Hypothalamus (tissue), 51 donors: ENCODE data around the gene NIPA2.
"Not testable (repeated sequence)": the region's sequence is repeated elsewhere in the genome, so short reads cannot be mapped to it uniquely, and the experiment has no call there.

ENCODE experiments used
- DNase-seq, 51 donors: peaks; one replicate each; lab custom pipeline; 2025; lab: John Stamatoyannopoulos, UW

NIPA2 gene

DNA sequence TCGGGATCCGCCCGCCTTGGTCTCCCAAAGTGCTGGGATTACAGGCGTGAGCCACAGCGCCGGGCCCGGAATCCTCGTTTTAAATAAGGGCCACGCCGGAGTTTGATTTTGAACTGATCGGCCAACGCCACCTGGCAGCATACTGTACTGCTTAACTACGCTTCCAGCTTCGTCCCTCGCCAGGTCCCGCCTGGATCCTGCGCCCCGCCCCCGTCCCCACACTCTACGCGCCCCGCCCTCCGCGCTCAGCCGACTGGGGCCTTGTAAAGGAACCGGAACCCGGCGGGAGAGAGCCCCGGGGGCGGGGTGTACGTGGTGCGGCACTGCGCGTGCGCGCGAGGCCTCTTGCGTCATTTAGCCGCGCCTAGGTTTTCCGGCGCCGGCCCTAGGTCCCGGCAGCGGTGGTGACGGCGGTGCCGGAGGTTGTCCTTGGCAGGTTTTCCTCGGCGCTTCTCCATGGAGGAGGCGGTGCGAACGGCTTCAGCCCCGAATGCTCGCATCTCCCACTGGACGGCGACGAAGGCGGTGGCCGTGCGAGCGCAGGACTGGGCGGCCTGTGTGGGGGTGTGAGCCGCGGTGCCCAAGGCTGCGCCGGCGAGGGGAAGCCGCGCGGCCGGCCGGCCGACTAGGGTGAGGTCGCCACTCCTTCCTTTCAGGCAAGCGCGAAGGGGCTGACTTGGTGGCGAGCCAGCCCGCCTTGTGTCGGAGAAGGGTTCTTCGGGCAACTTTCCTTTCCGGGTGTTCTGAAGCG, at the start of gene NIPA2:
Gene NIPA2, plus strand, starts transcription at position 375 of the 751 bp plus-strand sequence. CDS start 13,066 bp downstream, outside the sequence.
- peak; percentile 64 to 98 (median 95) for DNase-seq

- DNase-seq: no peak
These were observed 44.4 kb upstream of the NIPA2 start for GRCh38 chr15:22794063-22794462.

DNA sequence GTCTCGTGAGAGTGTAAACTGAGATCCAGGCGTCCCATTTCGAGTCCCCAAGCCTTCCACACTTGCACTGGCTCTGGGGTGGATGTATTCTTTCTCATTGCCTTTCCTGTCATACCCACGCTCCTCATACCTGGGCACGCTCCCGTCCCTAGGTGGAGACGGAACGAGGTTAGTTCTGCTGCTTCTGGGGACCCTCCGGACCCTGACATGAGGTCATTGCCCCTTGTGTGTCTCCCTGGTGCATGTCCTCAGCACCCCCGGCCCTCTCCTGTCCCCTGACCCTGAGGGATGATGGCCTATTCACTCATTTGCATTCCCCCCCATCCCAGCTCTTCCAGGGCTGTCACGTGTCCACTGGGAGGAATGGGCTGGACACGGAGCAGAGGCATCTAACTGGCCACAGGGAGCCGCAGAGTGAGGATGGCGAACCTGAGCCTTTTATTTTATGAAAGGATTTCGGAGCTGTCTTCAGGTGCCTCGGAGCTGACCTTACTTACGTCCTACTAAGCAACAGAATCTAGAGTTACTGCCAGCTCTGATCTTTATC, 43.8 kb upstream of the NIPA2 start:
- DNase-seq: no peak

DNA sequence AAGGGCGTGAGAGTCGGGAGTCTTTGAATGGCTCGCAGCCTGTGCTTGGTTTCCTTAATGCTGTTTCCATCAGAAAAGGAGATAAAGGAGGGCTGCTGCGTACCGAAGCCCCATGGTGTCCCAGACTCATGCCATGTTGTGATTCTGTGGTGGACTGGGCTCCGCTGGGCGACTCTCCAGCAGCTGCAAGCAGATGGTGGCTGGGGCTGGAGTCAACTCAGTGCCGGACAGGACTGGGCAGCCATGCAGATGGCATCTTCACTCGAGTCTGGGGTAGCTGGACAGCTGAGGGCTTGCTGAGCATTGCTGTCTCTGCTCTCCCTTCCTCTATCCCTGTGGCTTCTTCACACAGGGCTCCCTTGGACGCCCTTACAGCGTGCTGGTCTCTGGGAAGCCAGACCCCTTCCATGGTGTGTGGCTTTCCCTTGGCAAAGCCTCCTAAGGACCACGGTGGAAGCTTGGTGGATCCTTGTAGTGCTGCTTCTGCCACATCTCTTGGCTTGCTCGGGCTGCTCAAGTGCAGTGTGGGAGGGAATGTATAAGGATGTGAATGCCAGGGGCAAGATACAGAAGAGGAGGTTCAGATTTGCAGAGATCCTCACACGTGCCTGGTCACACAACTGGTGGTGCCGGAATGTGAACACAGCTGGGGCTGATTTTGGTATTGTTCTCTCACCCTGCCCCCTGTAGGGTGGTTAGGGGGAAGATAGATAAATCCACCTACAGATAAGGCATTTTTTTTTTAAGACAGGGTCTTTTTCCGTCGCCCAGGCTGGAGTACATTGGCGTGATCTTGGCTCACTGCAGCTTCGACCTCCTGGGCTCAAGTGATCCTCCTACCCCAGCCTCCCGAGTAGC, 43.0 kb upstream of the NIPA2 start:
- no peak for DNase-seq

DNA sequence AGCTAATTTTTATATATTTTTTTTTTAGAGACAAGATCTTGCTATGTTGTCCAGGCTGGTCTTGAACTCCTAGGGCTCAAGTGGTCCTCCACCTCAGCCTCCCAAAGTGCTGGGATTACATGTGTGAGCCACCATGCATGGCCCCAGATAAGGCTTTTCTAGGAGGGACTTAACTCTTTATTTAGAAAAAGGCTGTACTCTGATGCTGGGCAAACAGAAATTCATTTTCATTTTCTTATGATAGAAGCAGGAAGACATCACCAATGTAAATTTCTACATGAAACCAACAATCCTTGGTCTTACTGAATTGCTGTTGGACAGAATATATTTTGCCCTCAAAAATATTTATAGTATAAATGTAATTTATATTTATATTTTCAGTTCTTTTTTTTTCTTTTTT, 42.4 kb upstream of the NIPA2 start:
- no peak for DNase-seq

- no peak for DNase-seq
These were observed 38.6 kb upstream of the NIPA2 start for GRCh38 chr15:22799902-22800301.

DNA sequence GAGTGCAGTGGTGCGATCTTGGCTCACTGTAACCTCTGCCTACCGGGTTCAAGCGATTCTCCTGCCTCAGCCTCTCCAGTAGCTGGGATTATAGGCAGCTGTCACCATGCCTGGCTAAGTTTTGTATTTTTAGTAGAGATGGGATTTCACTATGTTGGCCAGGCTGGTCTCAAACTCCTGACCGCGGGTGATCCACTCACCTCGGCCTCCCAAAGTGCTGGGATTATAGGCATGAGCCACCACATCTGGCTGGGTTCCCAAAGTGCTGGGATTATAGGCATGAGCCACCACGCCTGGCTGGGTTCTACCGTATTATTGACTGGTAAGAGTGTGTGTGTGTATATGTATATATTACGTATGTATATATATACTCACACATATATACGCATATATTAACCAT, 35.5 kb upstream of the NIPA2 start:
- DNase-seq: not testable (repeated sequence)

GRCh38 chr15:22806156-22806555, 32.3 kb upstream of the NIPA2 start:
- peak in 18 of 51 donors; percentile 6 to 69 (median 30) for DNase-seq

- DNase-seq: peak in 11 of 51 donors; percentile 8 to 67 (median 21)
These were observed 31.8 kb upstream of the NIPA2 start for GRCh38 chr15:22806664-22807063.

DNA sequence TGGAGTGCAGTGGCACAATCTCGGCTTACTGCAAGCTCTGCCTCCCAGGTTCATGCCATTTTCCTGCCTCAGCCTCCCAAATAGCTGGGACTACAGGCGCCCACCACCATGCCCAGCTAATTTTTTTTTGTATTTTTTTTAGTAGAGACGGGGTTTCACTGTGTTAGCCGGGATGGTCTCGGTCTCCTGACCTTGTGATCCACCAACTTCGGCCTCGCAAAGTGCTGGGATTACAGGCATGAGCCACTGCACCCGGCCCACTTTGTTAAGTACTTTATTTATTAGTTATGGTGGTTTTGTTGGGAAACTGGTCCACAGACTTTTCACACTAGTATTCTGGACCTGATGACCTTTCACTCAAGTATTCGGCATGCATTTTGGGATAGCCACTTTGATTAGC, 30.6 kb upstream of the NIPA2 start:
- not testable (repeated sequence) for DNase-seq

DNA sequence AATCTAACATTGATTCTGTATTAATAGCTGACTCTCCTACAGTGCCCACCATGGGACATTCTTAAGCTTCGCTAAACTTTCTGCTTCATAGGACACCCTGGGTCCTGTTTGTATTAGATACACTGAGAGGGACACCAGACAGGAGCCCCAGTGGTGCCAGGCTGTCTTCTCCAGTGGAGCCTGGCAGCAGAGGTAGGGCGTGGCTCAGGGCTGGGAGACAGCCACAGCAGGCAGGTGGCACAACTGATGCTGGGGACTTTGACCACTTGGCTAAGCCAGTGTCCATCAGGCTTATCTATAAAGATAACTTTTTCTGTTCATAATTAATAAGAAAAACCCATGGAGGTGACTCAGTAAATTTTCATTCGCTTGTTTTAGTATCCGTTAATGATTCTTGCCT, 30.2 kb upstream of the NIPA2 start:
- no peak for DNase-seq

- DNase-seq: no peak
These were observed 29.6 kb upstream of the NIPA2 start for GRCh38 chr15:22808761-22809280.

DNA sequence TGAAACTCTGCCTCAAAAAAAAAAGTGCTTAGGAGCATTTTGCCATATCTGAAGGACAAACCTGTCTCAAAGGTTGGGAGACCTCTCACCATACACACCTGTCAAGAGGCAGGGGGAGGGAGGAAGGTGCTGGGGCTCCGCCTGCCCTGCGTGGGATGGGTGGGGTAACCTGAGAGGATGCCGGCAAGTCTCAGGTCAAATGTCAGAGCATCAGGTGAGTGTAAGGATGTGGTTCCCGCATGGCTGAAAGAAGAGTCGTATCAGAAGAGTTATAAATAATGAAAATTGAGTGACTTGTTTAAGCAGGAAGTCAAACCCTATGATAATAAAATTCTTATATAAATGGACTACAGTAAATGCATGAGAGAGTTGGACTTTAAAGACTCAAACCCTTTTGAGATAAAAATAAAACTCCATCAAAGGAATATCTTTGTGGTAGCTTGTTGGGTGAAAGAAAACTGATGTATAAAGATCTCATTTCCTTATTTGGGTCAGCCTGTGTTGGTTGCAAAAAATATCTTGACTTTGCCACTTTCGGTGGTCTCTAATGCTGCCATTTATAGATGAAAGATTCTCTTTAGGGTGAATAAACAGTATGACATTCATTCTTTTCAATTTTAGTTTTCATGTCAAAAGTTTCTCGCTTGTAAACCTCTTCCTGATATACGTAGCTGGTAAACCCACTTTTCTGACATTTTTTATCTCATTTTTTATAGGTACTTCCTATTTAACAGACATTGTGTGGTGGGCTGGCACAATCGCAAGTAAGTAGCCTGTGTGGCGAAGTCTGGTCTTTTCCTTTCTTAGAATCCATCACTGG, 28.2 kb upstream of the NIPA2 start:
- no peak for DNase-seq

DNA sequence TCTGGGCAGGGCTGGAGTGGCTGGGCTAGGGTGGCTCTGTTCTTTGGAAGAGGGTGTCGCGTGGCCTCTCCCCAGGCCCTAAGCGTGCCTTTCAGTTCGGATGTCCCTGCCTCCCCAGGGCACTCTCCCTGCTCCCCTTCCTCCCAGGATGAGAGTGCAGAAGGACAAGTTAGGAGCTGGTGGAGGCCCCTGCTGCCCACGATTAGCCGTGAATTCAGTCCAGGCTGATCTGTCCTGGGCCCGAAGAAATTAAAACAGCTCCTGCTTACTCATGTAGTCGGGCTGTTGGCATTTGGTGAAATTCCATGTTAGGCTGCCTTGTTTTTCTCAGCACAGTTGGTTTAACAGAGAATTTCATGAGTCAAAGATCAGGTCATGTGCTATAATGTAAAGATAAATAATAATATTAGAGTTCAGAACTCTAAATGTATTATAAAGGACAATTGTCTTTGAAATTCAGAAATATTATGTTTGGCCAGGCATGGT, 27.6 kb upstream of the NIPA2 start:
- DNase-seq: no peak

- DNase-seq: peak in 40 of 51 donors; percentile 6 to 81 (median 35)
These were observed 26.8 kb upstream of the NIPA2 start for GRCh38 chr15:22811640-22812039.

GRCh38 chr15:22813844-22814243, 24.6 kb upstream of the NIPA2 start:
- DNase-seq: no peak

- no peak for DNase-seq
These were observed 22.7 kb upstream of the NIPA2 start for GRCh38 chr15:22815766-22816165.

GRCh38 chr15:22819651-22820050, 18.8 kb upstream of the NIPA2 start:
- no peak for DNase-seq

DNA sequence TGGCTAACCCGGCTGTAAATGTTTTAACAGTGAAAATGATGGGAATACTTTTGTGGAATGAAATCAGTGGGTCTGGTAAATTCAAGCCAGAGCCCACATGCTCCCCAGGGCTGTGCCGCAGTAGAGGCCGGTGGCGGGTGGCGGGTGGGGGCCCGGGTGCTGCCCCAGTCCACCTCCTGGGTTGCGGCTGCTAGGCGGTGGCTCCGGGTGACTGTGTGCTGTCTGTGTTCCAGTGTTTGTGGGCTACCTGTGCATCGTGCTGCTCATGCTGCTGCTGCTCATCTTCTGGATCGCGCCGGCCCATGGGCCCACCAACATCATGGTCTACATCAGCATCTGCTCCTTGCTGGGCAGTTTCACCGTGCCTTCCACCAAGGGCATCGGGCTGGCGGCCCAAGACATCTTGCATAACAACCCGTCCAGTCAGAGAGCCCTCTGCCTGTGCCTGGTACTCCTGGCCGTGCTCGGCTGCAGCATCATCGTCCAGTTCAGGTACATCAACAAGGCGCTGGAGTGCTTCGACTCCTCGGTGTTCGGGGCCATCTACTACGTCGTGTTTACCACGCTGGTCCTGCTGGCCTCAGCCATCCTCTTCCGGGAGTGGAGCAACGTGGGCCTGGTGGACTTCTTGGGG, 14.9 kb upstream of the NIPA2 start:
- no peak for DNase-seq

- no peak for DNase-seq
These were observed 11.3 kb upstream of the NIPA2 start for GRCh38 chr15:22827125-22827524.
